MM.1S (cell line): Measurements from ENCODE around the gene PLEKHM3.

Experiments used
- EZH2 ChIP-seq: fragments of 300-600 bp; sonication (generic); optimal IDR thresholded peaks from 2 replicates; pipeline ENCODE3; 2017; ENCODE audit warnings: low read depth, mild to moderate bottlenecking, antibody characterized with exemption, low read length, mixed read lengths
- EZH2phosphoT487 ChIP-seq: fragments of 300-600 bp; sonication (generic); IDR thresholded peaks from 2 replicates; pipeline ENCODE4 v1.6.1; 2018; ENCODE audit warnings: antibody characterized with exemption, low read length
- TF ChIP-seq, protein P1 (sequence below): fragments of 300-600 bp; sonication (generic); IDR thresholded peaks from 2 replicates; pipeline ENCODE4 v1.5.1; 2016; ENCODE audit warnings: antibody characterized with exemption, low read length, mixed read lengths

DNA sequence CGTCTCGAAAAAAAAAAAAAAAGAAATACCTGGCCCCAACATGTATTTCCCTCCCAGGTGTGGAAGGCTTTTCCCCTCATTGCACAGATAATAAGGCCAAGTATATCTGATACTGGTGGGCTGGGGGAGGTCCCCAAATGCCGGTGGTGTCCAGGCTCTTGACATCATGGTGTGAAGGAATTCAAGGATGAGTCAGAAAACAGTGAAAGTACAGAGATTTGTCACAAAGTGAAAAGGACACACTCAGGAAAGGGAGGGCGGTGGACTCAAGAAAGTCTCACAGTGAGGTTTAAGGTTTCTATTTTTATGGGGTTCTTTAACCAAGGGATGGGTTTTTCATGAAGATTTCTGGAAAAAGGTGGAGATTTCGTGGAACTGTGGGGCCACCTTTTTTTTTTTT lies 217.8 kb downstream of the PLEKHM3 start:
- TF ChIP-seq, protein P1, sequence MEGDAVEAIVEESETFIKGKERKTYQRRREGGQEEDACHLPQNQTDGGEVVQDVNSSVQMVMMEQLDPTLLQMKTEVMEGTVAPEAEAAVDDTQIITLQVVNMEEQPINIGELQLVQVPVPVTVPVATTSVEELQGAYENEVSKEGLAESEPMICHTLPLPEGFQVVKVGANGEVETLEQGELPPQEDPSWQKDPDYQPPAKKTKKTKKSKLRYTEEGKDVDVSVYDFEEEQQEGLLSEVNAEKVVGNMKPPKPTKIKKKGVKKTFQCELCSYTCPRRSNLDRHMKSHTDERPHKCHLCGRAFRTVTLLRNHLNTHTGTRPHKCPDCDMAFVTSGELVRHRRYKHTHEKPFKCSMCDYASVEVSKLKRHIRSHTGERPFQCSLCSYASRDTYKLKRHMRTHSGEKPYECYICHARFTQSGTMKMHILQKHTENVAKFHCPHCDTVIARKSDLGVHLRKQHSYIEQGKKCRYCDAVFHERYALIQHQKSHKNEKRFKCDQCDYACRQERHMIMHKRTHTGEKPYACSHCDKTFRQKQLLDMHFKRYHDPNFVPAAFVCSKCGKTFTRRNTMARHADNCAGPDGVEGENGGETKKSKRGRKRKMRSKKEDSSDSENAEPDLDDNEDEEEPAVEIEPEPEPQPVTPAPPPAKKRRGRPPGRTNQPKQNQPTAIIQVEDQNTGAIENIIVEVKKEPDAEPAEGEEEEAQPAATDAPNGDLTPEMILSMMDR = no peak
- TF ChIP-seq EZH2 = no peak
- TF ChIP-seq EZH2phosphoT487 = no peak
